K562 (cell line): ENCODE measurements around the gene SCEL. TPM values are rescaled to one million over a fixed set of nuclear protein-coding genes. Genes with fewer than 3 reads are reported as not detected.
A peak's percentile ranks its signal among the peaks of the same experiment; 100 is the strongest.

Source experiments
- ATAC-seq: fragments of 200-7000 bp; cut with Tn5 transposase; 3 replicates; pipeline ENCODE4 v1.9.1; 2020; ENCODE audit warnings: moderate library complexity
- BruUV-seq: library from RNA; stranded (reverse); fragments of 400-500 nt; replicated peaks from 2 replicates; lab custom pipeline; 2021; lab: Mats Ljungman, UMichigan
- CTCF ChIA-PET: fragments of 300-600 bp; formaldehyde crosslinking; extraction: SDS; loops from one replicate; lab custom pipeline; 2021; ENCODE audit warnings: low intra/inter-chr PET ratio; lab: Yijun Ruan, JAX
- POLR2A ChIA-PET: fragments of 300-600, 350-650 bp; sonication (Branson Sonifier 250); formaldehyde crosslinking; extraction: SDS; loops from one replicate; lab custom pipeline; 2021; ENCODE audit warnings: antibody characterized with exemption, inconsistent platforms; lab: Yijun Ruan, JAX
- DNase-seq, 4 experiments: peaks; one replicate each; pipeline versions ENCODE4 v3.0.0 to v3.0.0-alpha.2; 2011 to 2018; ENCODE audit warnings: low spot score in 3 of 4, mixed read lengths in 3 of 4; ENCODE audit errors: extremely low read depth in 1 of 4
- FAIRE-seq: peaks from 2 replicates; lab custom pipeline; 2011; peaks lifted over from hg19 to GRCh38; lab: Jason Lieb, UNC
- H2AFZ ChIP-seq: 2 replicates; pipeline ENCODE4 v1.6.0; 2011; ENCODE audit warnings: low read depth, low read length, control low read depth, inconsistent platforms
- H3K27ac ChIP-seq: fragments of 200-600 bp; 3 replicates; pipeline ENCODE4 v1.8.0; 2011; ENCODE audit warnings: low read depth, mild to moderate bottlenecking, control low read depth, inconsistent platforms, low read length, moderate library complexity, mixed read lengths; ENCODE audit errors: extremely low read depth
- H3K27me3 ChIP-seq, 2 experiments: fragments of 300-600 bp in 1 of 2; 2 replicates in 1 of 2; 3 replicates in 1 of 2; pipeline versions ENCODE4 v1.6.0 to v1.8.0; 2011; ENCODE audit warnings: inconsistent platforms in 2 of 2, low read length in 2 of 2, mild to moderate bottlenecking in 1 of 2, mixed read lengths in 1 of 2, moderate library complexity in 1 of 2; ENCODE audit not compliant: control insufficient read depth in 2 of 2, insufficient read depth in 2 of 2
- H3K36me3 ChIP-seq: fragments of 300-600 bp; 3 replicates; pipeline ENCODE4 v1.8.0; 2011; ENCODE audit warnings: mild to moderate bottlenecking, low read length, inconsistent platforms; ENCODE audit not compliant: control insufficient read depth, insufficient read depth
- H3K4me1 ChIP-seq, 2 experiments: fragments of 200-600 bp in 1 of 2; replicated peaks in 1 of 2; 2 replicates in 1 of 2; 3 replicates in 1 of 2; pipeline versions ENCODE4 v1.5.1 to v1.8.0; 2011; ENCODE audit warnings: inconsistent platforms in 2 of 2, low read length in 2 of 2, mild to moderate bottlenecking in 1 of 2, mixed read lengths in 1 of 2, moderate library complexity in 1 of 2; ENCODE audit not compliant: control insufficient read depth in 2 of 2, insufficient read depth in 2 of 2
- H3K4me2 ChIP-seq: 2 replicates; pipeline ENCODE4 v1.6.1; 2011; ENCODE audit warnings: low read length, control low read depth, inconsistent platforms, mixed read lengths; ENCODE audit not compliant: insufficient read depth
- H3K4me3 ChIP-seq: fragments of 200-600 bp; sonication (generic), shearing (Covaris generic); 2 replicates; pipeline ENCODE4 v1.5.1; 2016; ENCODE audit warnings: control low read depth, inconsistent platforms
- H3K79me2 ChIP-seq: fragments of 200-600 bp; 3 replicates; pipeline ENCODE4 v1.8.0; 2011; ENCODE audit warnings: low read length, inconsistent platforms; ENCODE audit not compliant: control insufficient read depth, insufficient read depth
- H3K9ac ChIP-seq, 2 experiments: 2 replicates each; pipeline versions ENCODE4 v1.6.0 to v1.6.1; 2011; ENCODE audit warnings: low read depth in 2 of 2, low read length in 2 of 2, control low read depth in 1 of 2, inconsistent platforms in 1 of 2, mild to moderate bottlenecking in 1 of 2, mixed read lengths in 1 of 2; ENCODE audit not compliant: insufficient read depth in 1 of 2
- H3K9me1 ChIP-seq: one replicate; pipeline ENCODE4 v1.6.0; 2011; ENCODE audit warnings: inconsistent platforms, mild to moderate bottlenecking, low read length, moderate library complexity; ENCODE audit not compliant: control insufficient read depth, insufficient read depth
- H3K9me3 ChIP-seq: replicated peaks from 2 replicates; pipeline ENCODE4 v1.5.1; 2011; ENCODE audit warnings: low read depth, low read length, inconsistent platforms; ENCODE audit not compliant: control insufficient read depth, insufficient read depth
- H4K20me1 ChIP-seq: replicated peaks from 2 replicates; pipeline ENCODE4 v1.6.1; 2011; ENCODE audit warnings: low read length, inconsistent platforms, mixed read lengths; ENCODE audit not compliant: control insufficient read depth, insufficient read depth
- CSDE1 ChIP-seq, 2 experiments: fragments of 450-650 bp; IDR thresholded peaks; 2 replicates each; pipeline ENCODE4 v1.6.1; 2016; ENCODE audit warnings: mild to moderate bottlenecking in 1 of 2
- FOXP1 ChIP-seq: sonication (generic); formaldehyde crosslinking; IDR thresholded peaks from 2 replicates; pipeline ENCODE4 v1.8.0; 2022; ENCODE audit warnings: mild to moderate bottlenecking, missing genetic modification reagents
- MCM2 ChIP-seq: fragments of 450-650 bp; IDR thresholded peaks from 2 replicates; pipeline ENCODE4 v1.6.1; 2017; ENCODE audit warnings: low read depth, mild to moderate bottlenecking
- PRPF4 ChIP-seq: fragments of 200-400 bp; formaldehyde crosslinking; IDR thresholded peaks from one replicate; pipeline ENCODE4 v1.6.1; 2017; ENCODE audit warnings: low read length, low read depth, mild to moderate bottlenecking; ENCODE audit not compliant: insufficient read depth, poor library complexity, severe bottlenecking
- RFX5 ChIP-seq: IDR thresholded peaks from 2 replicates; pipeline ENCODE4 v1.6.1; 2011; ENCODE audit warnings: low read depth, mild to moderate bottlenecking, improper control_type of control experiment, low read length
- ZKSCAN1 ChIP-seq: fragments of 150-350 bp; IDR thresholded peaks from 2 replicates; pipeline ENCODE4 v1.6.1; 2016; ENCODE audit warnings: low read depth, low read length
- ZNF584 ChIP-seq: fragments of 200-800 bp; sonication (Bioruptor generic); IDR thresholded peaks from 2 replicates; pipeline ENCODE4 v1.6.1; 2016; ENCODE audit warnings: low read depth, mild to moderate bottlenecking, missing genetic modification characterization, missing compliant biosample characterization
- WGBS: fragments of 100-300 bp; shearing (Covaris generic); methylation state at CpG from one replicate; pipeline ENCODE4 v1.1.6; 2016; ENCODE audit warnings: low coverage, mixed read lengths; ENCODE audit not compliant: insufficient coverage; ENCODE audit errors: missing lambda C conversion rate; 5-methylcytosine and 5-hydroxymethylcytosine counted together
- in situ Hi-C: fragments of 300-500 bp; cut with MboI; formaldehyde crosslinking; loops from 4 replicates; pipeline ENCODE4 v1.15.0; 2018; ENCODE audit warnings: inconsistent platforms, mixed read lengths
- intact Hi-C: fragments of 100-400 bp; cut with micrococcal nuclease; formaldehyde crosslinking; loops from 2 replicates; pipeline ENCODE4 v1.14.2; 2022
- polyA plus RNA-seq, 8 experiments: library from polyadenylated mRNA; depleted of rRNA in 4 of 8; stranded (reverse) in 5 of 8; unstranded in 3 of 8; fragments of >200 nt; fragmentation: Nextera tagmentation in 2 of 8; fragmentation: Illumina TruSeq in 1 of 8; extraction: Ambion mirVana in 2 of 8; extraction: Trizol in 1 of 8; gene quantifications; 2 replicates each; pipeline versions ENCODE4 v1.2.1 to v1.2.3, GENCODE V29; 2011 to 2014; ENCODE audit warnings: inconsistent platforms in 1 of 8, missing spikeins in 1 of 8
- total RNA-seq, 7 experiments: library from RNA; depleted of rRNA in 6 of 7; stranded (reverse); fragments of >200 nt in 6 of 7; fragmentation: Illumina TruSeq in 2 of 7; extraction: Trizol in 2 of 7; gene quantifications; 2 replicates each; pipeline versions ENCODE4 v1.2.1 to v1.2.3, GENCODE V29; 2011 to 2021; ENCODE audit warnings: low replicate concordance in 1 of 7
- TF ChIP-seq, protein P1 (sequence below): fragments of 450-650 bp; formaldehyde crosslinking; IDR thresholded peaks from 2 replicates; pipeline ENCODE4 v1.4.0; 2020; ENCODE audit warnings: mild to moderate bottlenecking, mixed read lengths

Gene SCEL
- total and polyA plus RNA-seq, 9 of the 15 experiments (the other 6 are each of a cell fraction or from before 2014, with no cell fraction given) = not detected

DNA sequence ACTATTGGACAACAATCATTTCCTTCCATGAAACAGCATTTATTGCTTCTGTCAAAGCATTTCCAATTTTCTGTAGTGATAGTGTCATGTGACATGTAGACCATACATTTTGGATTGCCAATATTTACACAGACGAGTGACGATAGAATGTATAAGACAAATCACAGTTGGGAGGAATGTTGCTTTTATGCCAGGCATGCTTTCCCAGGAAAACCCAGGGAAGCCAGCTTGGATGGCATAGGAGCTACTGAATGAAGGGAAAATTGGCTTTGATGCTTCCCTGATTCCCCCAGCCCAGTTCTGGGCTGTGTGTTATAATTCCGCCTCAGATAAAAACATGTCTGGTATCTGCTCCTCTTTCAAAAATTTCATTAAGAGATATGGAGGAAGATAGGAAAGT lies 22.5 kb downstream of the SCEL start:
- Histone ChIP-seq H3K27ac (no peak overlapping the region), H3K4me1 (no peaks in the 10 kb centered on the region), H3K36me3 (no peaks in the 10 kb centered on the region), H3K79me2 (no peaks in the 10 kb centered on the region), H3K4me2 (no peak overlapping the region), H4K20me1 (no peaks in the 10 kb centered on the region), H2AFZ (no peak overlapping the region), H3K9ac (no peak overlapping the region), H3K27me3 (no peaks in the 10 kb centered on the region), H3K4me3 (no peak overlapping the region), H3K9me3 (no peaks in the 10 kb centered on the region), H3K9me1 (no peaks in the 10 kb centered on the region)
- intact Hi-C loops (no loop called here), in situ Hi-C loops (no loop called here)
- no TSS peak for BruUV-seq
- TF ChIP-seq ZKSCAN1 = no peak
- TF ChIP-seq MCM2 = no peak
- no peak for TF ChIP-seq FOXP1
- no peak for TF ChIP-seq CSDE1 (IDR thresholded peaks at IDR 0.05)
- TF ChIP-seq ZNF584 = no peak
- no peak for TF ChIP-seq PRPF4
- TF ChIP-seq, protein P1, sequence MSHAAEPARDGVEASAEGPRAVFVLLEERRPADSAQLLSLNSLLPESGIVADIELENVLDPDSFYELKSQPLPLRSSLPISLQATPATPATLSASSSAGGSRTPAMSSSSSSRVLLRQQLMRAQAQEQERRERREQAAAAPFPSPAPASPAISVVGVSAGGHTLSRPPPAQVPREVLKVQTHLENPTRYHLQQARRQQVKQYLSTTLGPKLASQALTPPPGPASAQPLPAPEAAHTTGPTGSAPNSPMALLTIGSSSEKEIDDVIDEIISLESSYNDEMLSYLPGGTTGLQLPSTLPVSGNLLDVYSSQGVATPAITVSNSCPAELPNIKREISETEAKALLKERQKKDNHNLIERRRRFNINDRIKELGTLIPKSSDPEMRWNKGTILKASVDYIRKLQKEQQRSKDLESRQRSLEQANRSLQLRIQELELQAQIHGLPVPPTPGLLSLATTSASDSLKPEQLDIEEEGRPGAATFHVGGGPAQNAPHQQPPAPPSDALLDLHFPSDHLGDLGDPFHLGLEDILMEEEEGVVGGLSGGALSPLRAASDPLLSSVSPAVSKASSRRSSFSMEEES (CRISPR knock-in tag) = peak; percentile 49
- no peak for TF ChIP-seq RFX5
- no peak for FAIRE-seq
- 0% methylated on average over 3 of the region's 3 CpGs for WGBS
- no peak for DNase-seq
- ATAC-seq = no peak
- CTCF ChIA-PET = no interaction called here
- POLR2A ChIA-PET = no interaction called here
